ENCODE data around the gene ADTRP. TPM values are rescaled to one million over a fixed set of nuclear protein-coding genes. Genes with fewer than 3 reads are reported as not detected.

ADTRP gene
- total RNA-seq, 1 experiment from 2014 or later, result 0.86 TPM

DNA sequence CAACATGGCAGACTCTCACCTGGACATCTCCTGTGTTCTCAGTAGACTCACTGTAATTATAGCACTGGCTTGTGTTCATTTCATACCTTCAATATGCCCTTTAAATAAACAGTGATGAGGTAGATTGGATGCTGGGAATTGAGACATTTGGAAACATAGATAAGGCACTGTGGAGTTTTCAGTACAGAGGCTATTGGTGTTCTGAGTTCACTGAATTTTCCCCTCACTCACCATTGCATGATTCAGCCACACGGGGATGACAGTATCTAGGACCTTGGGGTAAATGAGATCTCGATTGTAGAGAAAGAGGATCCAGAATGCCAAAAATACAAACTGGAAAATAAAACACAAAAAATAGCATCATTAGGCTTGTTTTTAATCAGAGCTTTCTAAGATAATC lies 12.6 kb downstream of the ADTRP start (continued):
- TF ChIP-seq, protein P1, sequence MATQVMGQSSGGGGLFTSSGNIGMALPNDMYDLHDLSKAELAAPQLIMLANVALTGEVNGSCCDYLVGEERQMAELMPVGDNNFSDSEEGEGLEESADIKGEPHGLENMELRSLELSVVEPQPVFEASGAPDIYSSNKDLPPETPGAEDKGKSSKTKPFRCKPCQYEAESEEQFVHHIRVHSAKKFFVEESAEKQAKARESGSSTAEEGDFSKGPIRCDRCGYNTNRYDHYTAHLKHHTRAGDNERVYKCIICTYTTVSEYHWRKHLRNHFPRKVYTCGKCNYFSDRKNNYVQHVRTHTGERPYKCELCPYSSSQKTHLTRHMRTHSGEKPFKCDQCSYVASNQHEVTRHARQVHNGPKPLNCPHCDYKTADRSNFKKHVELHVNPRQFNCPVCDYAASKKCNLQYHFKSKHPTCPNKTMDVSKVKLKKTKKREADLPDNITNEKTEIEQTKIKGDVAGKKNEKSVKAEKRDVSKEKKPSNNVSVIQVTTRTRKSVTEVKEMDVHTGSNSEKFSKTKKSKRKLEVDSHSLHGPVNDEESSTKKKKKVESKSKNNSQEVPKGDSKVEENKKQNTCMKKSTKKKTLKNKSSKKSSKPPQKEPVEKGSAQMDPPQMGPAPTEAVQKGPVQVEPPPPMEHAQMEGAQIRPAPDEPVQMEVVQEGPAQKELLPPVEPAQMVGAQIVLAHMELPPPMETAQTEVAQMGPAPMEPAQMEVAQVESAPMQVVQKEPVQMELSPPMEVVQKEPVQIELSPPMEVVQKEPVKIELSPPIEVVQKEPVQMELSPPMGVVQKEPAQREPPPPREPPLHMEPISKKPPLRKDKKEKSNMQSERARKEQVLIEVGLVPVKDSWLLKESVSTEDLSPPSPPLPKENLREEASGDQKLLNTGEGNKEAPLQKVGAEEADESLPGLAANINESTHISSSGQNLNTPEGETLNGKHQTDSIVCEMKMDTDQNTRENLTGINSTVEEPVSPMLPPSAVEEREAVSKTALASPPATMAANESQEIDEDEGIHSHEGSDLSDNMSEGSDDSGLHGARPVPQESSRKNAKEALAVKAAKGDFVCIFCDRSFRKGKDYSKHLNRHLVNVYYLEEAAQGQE (IDR thresholded peaks at IDR 0.05; ENCODE audit: low read depth), result no peak

DNA sequence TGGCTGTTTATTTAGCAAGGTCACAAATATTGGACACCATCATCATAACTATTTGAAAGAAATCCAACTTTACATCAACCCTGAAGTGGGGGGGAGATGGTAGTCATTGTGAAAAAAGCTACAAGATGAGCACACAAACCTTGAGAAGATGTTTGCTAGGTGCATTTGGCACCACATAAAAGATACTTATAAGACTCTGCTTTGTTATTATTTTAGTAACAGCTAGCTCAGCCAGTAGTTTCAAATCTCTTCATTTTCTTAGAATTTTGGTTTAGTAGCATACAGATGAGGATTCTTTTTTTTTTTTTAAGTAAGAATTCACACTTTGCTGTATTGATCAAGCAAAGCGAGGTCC lies 14.4 kb downstream of the ADTRP start:
- no peak overlapping the region for H3K9ac ChIP-seq (ENCODE audit: low read length)
- no peak overlapping the region for H3K4me3 ChIP-seq (replicated peaks in 1 of 2; ENCODE audit: low read depth in 1 of 2, low read length in 2 of 2)
- H3K27ac ChIP-seq (ENCODE audit: low read depth, low read length), result no peak overlapping the region
- no peaks in the 10 kb centered on the region for H3K27me3 ChIP-seq (ENCODE audit: insufficient read depth, low read length)
- no peak overlapping the region for H3K4me2 ChIP-seq (ENCODE audit: low read length)
- intact Hi-C loops (cut with micrococcal nuclease), result no loop called here
- no peak overlapping the region for H2AFZ ChIP-seq (ENCODE audit: low read depth, low read length, poor library complexity, severe bottlenecking)
- no peak for ATAC-seq
- BruUV-seq (replicated peaks), result no TSS peak
- ChIA-PET CTCF (no interaction called here), POLR2A (no interaction called here), RAD21 (ENCODE audit: low non-redundant PET in 1 of 2, low total read pairs in 2 of 2, uncharacterized antibody in 2 of 2, unreplicated experiment in 2 of 2) (no interaction called here)
- H3K79me2 ChIP-seq (ENCODE audit: insufficient read depth, low read length), result no peaks in the 10 kb centered on the region
- H3K4me1 ChIP-seq (ENCODE audit: control insufficient read depth in 1 of 2, insufficient read depth in 2 of 2, low read length in 2 of 2), result peaks cover 13 to 30% of the 10 kb centered on the region in 2 experiments
- H3K9me3 ChIP-seq (ENCODE audit: control insufficient read depth in 1 of 2, insufficient read depth in 1 of 2, low read depth in 1 of 2, low read length in 2 of 2), result no peaks in the 10 kb centered on the region
- H4K20me1 ChIP-seq (ENCODE audit: insufficient read depth), result no peaks in the 10 kb centered on the region
- DNase-seq (ENCODE audit: low read depth, low spot score), result no peak
- H3K36me3 ChIP-seq (ENCODE audit: control insufficient read depth in 1 of 2, insufficient read depth in 2 of 2, low read length in 2 of 2), result no peaks in the 10 kb centered on the region
- no peaks in the 10 kb centered on the region for H3K9me2 ChIP-seq (ENCODE audit: insufficient read depth)
- no peak for TF ChIP-seq POLR2AphosphoS5 (IDR thresholded peaks at IDR 0.05; ENCODE audit: low read depth, low read length)
- TF ChIP-seq YY1 (IDR thresholded peaks at IDR 0.05; ENCODE audit: extremely low read depth, insufficient replicate concordance, low read depth, low read length), result no peak
- no peak for TF ChIP-seq EZH2 (IDR thresholded peaks at IDR 0.05)
- TF ChIP-seq EZH2phosphoT487 (IDR thresholded peaks at IDR 0.05; ENCODE audit: borderline replicate concordance), result no peak
- TF ChIP-seq POLR2A (IDR thresholded peaks at IDR 0.05; ENCODE audit: borderline replicate concordance, extremely low read depth, insufficient read depth, insufficient read length), result no peak
- TF ChIP-seq, protein P2, sequence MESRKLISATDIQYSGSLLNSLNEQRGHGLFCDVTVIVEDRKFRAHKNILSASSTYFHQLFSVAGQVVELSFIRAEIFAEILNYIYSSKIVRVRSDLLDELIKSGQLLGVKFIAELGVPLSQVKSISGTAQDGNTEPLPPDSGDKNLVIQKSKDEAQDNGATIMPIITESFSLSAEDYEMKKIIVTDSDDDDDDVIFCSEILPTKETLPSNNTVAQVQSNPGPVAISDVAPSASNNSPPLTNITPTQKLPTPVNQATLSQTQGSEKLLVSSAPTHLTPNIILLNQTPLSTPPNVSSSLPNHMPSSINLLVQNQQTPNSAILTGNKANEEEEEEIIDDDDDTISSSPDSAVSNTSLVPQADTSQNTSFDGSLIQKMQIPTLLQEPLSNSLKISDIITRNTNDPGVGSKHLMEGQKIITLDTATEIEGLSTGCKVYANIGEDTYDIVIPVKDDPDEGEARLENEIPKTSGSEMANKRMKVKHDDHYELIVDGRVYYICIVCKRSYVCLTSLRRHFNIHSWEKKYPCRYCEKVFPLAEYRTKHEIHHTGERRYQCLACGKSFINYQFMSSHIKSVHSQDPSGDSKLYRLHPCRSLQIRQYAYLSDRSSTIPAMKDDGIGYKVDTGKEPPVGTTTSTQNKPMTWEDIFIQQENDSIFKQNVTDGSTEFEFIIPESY (IDR thresholded peaks at IDR 0.05; ENCODE audit: extremely low read depth, insufficient replicate concordance, low read length), result no peak
- TF ChIP-seq ZFX (IDR thresholded peaks at IDR 0.05), result no peak
- no peak for TF ChIP-seq CBX3 (IDR thresholded peaks at IDR 0.05; ENCODE audit: low read depth)
- TF ChIP-seq, protein P3, sequence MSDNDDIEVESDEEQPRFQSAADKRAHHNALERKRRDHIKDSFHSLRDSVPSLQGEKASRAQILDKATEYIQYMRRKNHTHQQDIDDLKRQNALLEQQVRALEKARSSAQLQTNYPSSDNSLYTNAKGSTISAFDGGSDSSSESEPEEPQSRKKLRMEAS (IDR thresholded peaks at IDR 0.05), result no peak
- no peak for TF ChIP-seq SIN3A (IDR thresholded peaks at IDR 0.05; ENCODE audit: low read depth)
- no peak for TF ChIP-seq ZNF274 (IDR thresholded peaks at IDR 0.05; ENCODE audit: low read depth, low read length)
- TF ChIP-seq JUND (IDR thresholded peaks at IDR 0.05), result no peak
- TF ChIP-seq, protein P1 (IDR thresholded peaks at IDR 0.05; ENCODE audit: low read depth), result no peak
- TF ChIP-seq, protein P4, sequence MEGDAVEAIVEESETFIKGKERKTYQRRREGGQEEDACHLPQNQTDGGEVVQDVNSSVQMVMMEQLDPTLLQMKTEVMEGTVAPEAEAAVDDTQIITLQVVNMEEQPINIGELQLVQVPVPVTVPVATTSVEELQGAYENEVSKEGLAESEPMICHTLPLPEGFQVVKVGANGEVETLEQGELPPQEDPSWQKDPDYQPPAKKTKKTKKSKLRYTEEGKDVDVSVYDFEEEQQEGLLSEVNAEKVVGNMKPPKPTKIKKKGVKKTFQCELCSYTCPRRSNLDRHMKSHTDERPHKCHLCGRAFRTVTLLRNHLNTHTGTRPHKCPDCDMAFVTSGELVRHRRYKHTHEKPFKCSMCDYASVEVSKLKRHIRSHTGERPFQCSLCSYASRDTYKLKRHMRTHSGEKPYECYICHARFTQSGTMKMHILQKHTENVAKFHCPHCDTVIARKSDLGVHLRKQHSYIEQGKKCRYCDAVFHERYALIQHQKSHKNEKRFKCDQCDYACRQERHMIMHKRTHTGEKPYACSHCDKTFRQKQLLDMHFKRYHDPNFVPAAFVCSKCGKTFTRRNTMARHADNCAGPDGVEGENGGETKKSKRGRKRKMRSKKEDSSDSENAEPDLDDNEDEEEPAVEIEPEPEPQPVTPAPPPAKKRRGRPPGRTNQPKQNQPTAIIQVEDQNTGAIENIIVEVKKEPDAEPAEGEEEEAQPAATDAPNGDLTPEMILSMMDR (IDR thresholded peaks at IDR 0.05 in 2 of 3, conservative IDR thresholded peaks at IDR 0.05 in 1 of 3; ENCODE audit: borderline replicate concordance in 1 of 3, insufficient read depth in 1 of 3, low read depth in 2 of 3, low read length in 2 of 3), result no peak

All from HCT116 (cell line).